HEK293 (cell line): Measurements from ENCODE around the gene FAN1.
A peak's percentile ranks its signal among the peaks of the same experiment; 100 is the strongest.

ENCODE experiments used
- CTCF ChIA-PET: fragments of 350-600 bp; formaldehyde crosslinking; extraction: SDS; loops from one replicate; lab custom pipeline; 2021; ENCODE audit warnings: antibody characterized with exemption; lab: Yijun Ruan, JAX
- POLR2A ChIA-PET: fragments of 300-600 bp; formaldehyde crosslinking; extraction: SDS; loops from one replicate; lab custom pipeline; 2020; ENCODE audit warnings: antibody characterized with exemption, inconsistent platforms; lab: Yijun Ruan, JAX
- H3K27ac ChIP-seq: fragments of 200-500 bp; sonication (Bioruptor generic); 2 replicates; pipeline ENCODE4 v1.5.1; 2014; ENCODE audit warnings: low read depth, low read length, control low read depth, inconsistent platforms; ENCODE audit errors: extremely low read depth
- H3K36me3 ChIP-seq, 2 experiments: fragments of 200-500 bp in 1 of 2; sonication (Bioruptor generic) in 1 of 2; 1 replicate in 1 of 2; 2 replicates in 1 of 2; pipeline ENCODE4 v1.5.1; 2014 to 2017; ENCODE audit warnings: inconsistent platforms in 2 of 2, low read length in 2 of 2; ENCODE audit not compliant: control insufficient read depth in 2 of 2, insufficient read depth in 1 of 2
- H3K4me1 ChIP-seq: fragments of 200-500 bp; sonication (Bioruptor generic); 2 replicates; pipeline ENCODE4 v1.5.1; 2014; ENCODE audit warnings: mild to moderate bottlenecking, low read length, inconsistent platforms; ENCODE audit not compliant: control insufficient read depth, insufficient read depth
- H3K4me3 ChIP-seq: 2 replicates; pipeline ENCODE4 v1.5.1; 2011; ENCODE audit warnings: low read depth, mild to moderate bottlenecking, control low read depth, low read length, moderate library complexity
- H3K9me3 ChIP-seq: fragments of 200-500 bp; sonication (Bioruptor generic); 2 replicates; pipeline ENCODE4 v1.5.1; 2014; ENCODE audit warnings: low read depth, low read length, inconsistent platforms; ENCODE audit not compliant: control insufficient read depth, insufficient read depth
- ATF2 ChIP-seq: fragments of 450-650 bp; formaldehyde crosslinking; IDR thresholded peaks from 2 replicates; pipeline ENCODE4 v1.5.1; 2016; ENCODE audit warnings: missing biosample characterization, missing genetic modification characterization, low read depth
- MZF1 ChIP-seq: fragments of 450-650 bp; formaldehyde crosslinking; IDR thresholded peaks from 2 replicates; pipeline ENCODE4 v1.5.1; 2017; ENCODE audit warnings: missing biosample characterization, missing genetic modification characterization, borderline replicate concordance
- OSR2 ChIP-seq: fragments of 450-650 bp; formaldehyde crosslinking; IDR thresholded peaks from 2 replicates; pipeline ENCODE4 v1.5.1; 2016; ENCODE audit warnings: missing biosample characterization, missing genetic modification characterization
- YY2 ChIP-seq: fragments of 450-650 bp; formaldehyde crosslinking; IDR thresholded peaks from 2 replicates; pipeline ENCODE4 v1.5.1; 2016; ENCODE audit warnings: missing biosample characterization, missing genetic modification characterization
- ZNF132 ChIP-seq: fragments of 450-650 bp; formaldehyde crosslinking; IDR thresholded peaks from 2 replicates; pipeline ENCODE4 v1.5.1; 2017; ENCODE audit warnings: missing biosample characterization, missing genetic modification characterization, borderline replicate concordance
- ZNF169 ChIP-seq: fragments of 450-650 bp; formaldehyde crosslinking; IDR thresholded peaks from 2 replicates; pipeline ENCODE4 v1.5.1; 2016; ENCODE audit warnings: missing biosample characterization, missing genetic modification characterization
- ZNF221 ChIP-seq: fragments of 450-650 bp; formaldehyde crosslinking; IDR thresholded peaks from 2 replicates; pipeline ENCODE4 v1.5.1; 2017; ENCODE audit warnings: missing biosample characterization, missing genetic modification characterization, borderline replicate concordance
- ZNF311 ChIP-seq: fragments of 450-650 bp; formaldehyde crosslinking; IDR thresholded peaks from 2 replicates; pipeline ENCODE4 v1.5.1; 2017; ENCODE audit warnings: missing biosample characterization, missing genetic modification characterization, borderline replicate concordance
- ZNF335 ChIP-seq: fragments of 450-650 bp; formaldehyde crosslinking; conservative IDR thresholded peaks from 2 replicates; pipeline ENCODE4 v1.5.1; 2016; ENCODE audit warnings: missing biosample characterization, missing genetic modification characterization
- ZNF423 ChIP-seq: fragments of 450-650 bp; formaldehyde crosslinking; IDR thresholded peaks from 2 replicates; pipeline ENCODE4 v1.5.1; 2016; ENCODE audit warnings: missing biosample characterization, missing genetic modification characterization
- ZNF558 ChIP-seq: fragments of 450-650 bp; formaldehyde crosslinking; IDR thresholded peaks from 2 replicates; pipeline ENCODE4 v1.5.1; 2016; ENCODE audit warnings: missing biosample characterization, missing genetic modification characterization
- ZNF560 ChIP-seq: fragments of 450-650 bp; formaldehyde crosslinking; IDR thresholded peaks from 2 replicates; pipeline ENCODE4 v1.5.1; 2017; ENCODE audit warnings: missing biosample characterization, missing genetic modification characterization, borderline replicate concordance
- ZNF561 ChIP-seq: fragments of 450-650 bp; IDR thresholded peaks from 2 replicates; pipeline ENCODE4 v1.5.1; 2018; ENCODE audit warnings: missing biosample characterization, missing genetic modification characterization, borderline replicate concordance
- ZNF600 ChIP-seq: fragments of 450-650 bp; formaldehyde crosslinking; IDR thresholded peaks from 2 replicates; pipeline ENCODE4 v1.5.1; 2016; ENCODE audit warnings: missing biosample characterization, missing genetic modification characterization
- ZNF610 ChIP-seq: fragments of 450-650 bp; formaldehyde crosslinking; IDR thresholded peaks from 2 replicates; pipeline ENCODE4 v1.5.1; 2016; ENCODE audit warnings: missing biosample characterization, missing genetic modification characterization, borderline replicate concordance
- ZNF707 ChIP-seq: fragments of 450-650 bp; formaldehyde crosslinking; IDR thresholded peaks from 2 replicates; pipeline ENCODE4 v1.5.1; 2016; ENCODE audit warnings: missing biosample characterization, missing genetic modification characterization
- TF ChIP-seq, protein P1 (sequence below): fragments of 450-650 bp; formaldehyde crosslinking; IDR thresholded peaks from 2 replicates; pipeline ENCODE4 v1.5.1; 2016; ENCODE audit warnings: missing biosample characterization, missing genetic modification characterization
- TF ChIP-seq, protein P2 (sequence below): fragments of 450-650 bp; formaldehyde crosslinking; IDR thresholded peaks from 2 replicates; pipeline ENCODE4 v1.5.1; 2016; ENCODE audit warnings: missing biosample characterization, missing genetic modification characterization
- TF ChIP-seq, protein P3 (sequence below): fragments of 450-650 bp; formaldehyde crosslinking; IDR thresholded peaks from 2 replicates; pipeline ENCODE4 v1.5.1; 2016; ENCODE audit warnings: missing biosample characterization, missing genetic modification characterization
- TF ChIP-seq, protein P4 (sequence below): fragments of 450-650 bp; IDR thresholded peaks from 2 replicates; pipeline ENCODE4 v1.5.1; 2018; ENCODE audit warnings: missing biosample characterization, mild to moderate bottlenecking, missing genetic modification characterization

FAN1 gene

GRCh38 chr15:30941520-30941919 is 37.8 kb downstream of the FAN1 start:
- H3K4me3 ChIP-seq, result no peak overlapping the region
- H3K27ac ChIP-seq, result no peak overlapping the region
- peaks cover 5 to 81% of the 10 kb centered on the region in 2 experiments; a peak in 2 of 3 replicates for H3K36me3 ChIP-seq
- ChIA-PET CTCF (interaction anchor here (0.6 kb wide), 1 partner anchor 545 kb away, joined by 3 read pairs; no protein-coding TSS in a partner anchor), POLR2A (no interaction called here)
- H3K4me1 ChIP-seq, result no peaks in the 10 kb centered on the region
- H3K9me3 ChIP-seq, result no peaks in the 10 kb centered on the region
- TF ChIP-seq, protein P1, sequence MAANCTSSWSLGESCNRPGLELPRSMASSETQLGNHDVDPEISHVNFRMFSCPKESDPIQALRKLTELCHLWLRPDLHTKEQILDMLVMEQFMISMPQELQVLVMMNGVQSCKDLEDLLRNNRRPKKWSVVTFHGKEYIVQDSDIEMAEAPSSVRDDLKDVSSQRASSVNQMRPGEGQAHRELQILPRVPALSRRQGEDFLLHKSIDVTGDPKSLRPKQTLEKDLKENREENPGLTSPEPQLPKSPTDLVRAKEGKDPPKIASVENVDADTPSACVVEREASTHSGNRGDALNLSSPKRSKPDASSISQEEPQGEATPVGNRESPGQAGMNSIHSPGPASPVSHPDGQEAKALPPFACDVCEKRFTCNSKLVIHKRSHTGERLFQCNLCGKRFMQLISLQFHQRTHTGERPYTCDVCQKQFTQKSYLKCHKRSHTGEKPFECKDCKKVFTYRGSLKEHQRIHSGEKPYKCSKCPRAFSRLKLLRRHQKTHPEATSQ, result no peak
- 0 out of 2 replicates have a peak, but pooled peaks have one; percentile 14 for TF ChIP-seq ZNF600

DNA sequence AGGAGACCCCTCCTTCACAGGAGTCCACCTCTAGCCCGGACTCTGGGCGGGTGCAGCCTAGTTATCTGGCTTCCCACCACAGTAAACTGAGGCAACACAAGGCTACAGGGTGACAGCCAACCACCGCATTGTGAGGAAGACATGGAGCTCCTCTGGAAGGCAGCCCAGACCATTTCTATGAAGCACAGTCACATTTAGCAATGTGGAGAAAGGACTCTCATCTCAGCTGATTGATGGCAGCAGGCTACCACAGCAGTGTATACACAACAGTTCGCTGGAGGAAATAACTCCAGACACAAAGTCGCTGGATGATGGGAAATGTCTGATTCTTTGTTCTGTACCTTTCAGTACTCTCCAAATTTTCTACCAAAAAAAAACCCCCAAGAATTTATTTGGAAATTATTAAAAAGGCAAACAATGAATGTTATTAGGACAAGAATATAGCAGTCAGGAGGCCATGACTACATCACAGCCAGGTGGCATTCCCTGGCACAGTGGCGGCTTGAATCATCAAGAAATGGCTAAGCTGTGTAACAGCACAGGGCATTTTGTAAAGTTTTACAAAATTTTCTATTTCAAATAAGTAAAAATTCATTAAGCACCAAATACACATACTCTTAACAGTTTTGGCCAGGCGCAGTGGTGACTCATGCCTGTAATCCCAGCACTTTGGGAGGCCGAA is 40.1 kb downstream of the FAN1 start:
- H3K36me3 ChIP-seq, result peaks cover 0 to 77% of the 10 kb centered on the region in 2 experiments; a peak in 2 of 3 replicates
- TF ChIP-seq ZNF423 (tag by site-specific recombination) (no peak), ZNF707 (tag by site-specific recombination) (no peak), ZNF311 (no peak), ZNF610 (tag by site-specific recombination) (no peak), ZNF335 (tag by site-specific recombination) (no peak), ZNF560 (tag by site-specific recombination) (no peak)
- TF ChIP-seq, protein P2, sequence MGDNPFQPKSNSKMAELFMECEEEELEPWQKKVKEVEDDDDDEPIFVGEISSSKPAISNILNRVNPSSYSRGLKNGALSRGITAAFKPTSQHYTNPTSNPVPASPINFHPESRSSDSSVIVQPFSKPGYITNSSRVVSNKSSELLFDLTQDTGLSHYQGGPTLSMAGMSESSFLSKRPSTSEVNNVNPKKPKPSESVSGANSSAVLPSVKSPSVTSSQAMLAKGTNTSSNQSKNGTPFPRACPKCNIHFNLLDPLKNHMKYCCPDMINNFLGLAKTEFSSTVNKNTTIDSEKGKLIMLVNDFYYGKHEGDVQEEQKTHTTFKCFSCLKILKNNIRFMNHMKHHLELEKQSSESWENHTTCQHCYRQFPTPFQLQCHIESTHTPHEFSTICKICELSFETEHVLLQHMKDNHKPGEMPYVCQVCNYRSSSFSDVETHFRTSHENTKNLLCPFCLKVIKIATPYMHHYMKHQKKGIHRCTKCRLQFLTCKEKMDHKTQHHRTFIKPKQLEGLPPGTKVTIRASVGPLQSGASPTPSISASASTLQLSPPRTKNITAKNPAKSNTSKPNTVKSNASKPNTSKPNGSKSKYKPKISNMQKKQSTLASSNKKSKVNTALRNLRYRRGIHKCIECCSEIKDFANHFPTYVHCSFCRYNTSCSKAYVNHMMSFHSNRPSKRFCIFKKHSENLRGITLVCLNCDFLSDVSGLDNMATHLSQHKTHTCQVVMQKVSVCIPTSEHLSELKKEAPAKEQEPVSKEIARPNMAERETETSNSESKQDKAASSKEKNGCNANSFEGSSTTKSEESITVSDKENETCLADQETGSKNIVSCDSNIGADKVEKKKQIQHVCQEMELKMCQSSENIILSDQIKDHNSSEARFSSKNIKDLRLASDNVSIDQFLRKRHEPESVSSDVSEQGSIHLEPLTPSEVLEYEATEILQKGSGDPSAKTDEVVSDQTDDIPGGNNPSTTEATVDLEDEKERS (tag by site-specific recombination), result no peak
- no peaks in the 10 kb centered on the region for H3K4me1 ChIP-seq
- no peak overlapping the region for H3K4me3 ChIP-seq
- no peak overlapping the region for H3K27ac ChIP-seq
- ChIA-PET POLR2A (no interaction called here), CTCF (no interaction called here)
- no peaks in the 10 kb centered on the region for H3K9me3 ChIP-seq

- H3K4me1 ChIP-seq, result no peaks in the 10 kb centered on the region
- POLR2A ChIA-PET, result no interaction called here
- CTCF ChIA-PET, result no interaction called here
- TF ChIP-seq ZNF169 (tag by site-specific recombination) (no peak), OSR2 (tag by site-specific recombination) (no peak), ZNF221 (tag by site-specific recombination) (no peak), YY2 (tag by site-specific recombination) (no peak), MZF1 (no peak), ZNF558 (tag by site-specific recombination) (no peak), ATF2 (tag by site-specific recombination) (no peak), ZNF132 (tag by site-specific recombination) (no peak), ZNF561 (tag by site-specific recombination) (no peak)
- TF ChIP-seq, protein P3, sequence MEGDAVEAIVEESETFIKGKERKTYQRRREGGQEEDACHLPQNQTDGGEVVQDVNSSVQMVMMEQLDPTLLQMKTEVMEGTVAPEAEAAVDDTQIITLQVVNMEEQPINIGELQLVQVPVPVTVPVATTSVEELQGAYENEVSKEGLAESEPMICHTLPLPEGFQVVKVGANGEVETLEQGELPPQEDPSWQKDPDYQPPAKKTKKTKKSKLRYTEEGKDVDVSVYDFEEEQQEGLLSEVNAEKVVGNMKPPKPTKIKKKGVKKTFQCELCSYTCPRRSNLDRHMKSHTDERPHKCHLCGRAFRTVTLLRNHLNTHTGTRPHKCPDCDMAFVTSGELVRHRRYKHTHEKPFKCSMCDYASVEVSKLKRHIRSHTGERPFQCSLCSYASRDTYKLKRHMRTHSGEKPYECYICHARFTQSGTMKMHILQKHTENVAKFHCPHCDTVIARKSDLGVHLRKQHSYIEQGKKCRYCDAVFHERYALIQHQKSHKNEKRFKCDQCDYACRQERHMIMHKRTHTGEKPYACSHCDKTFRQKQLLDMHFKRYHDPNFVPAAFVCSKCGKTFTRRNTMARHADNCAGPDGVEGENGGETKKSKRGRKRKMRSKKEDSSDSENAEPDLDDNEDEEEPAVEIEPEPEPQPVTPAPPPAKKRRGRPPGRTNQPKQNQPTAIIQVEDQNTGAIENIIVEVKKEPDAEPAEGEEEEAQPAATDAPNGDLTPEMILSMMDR (tag by site-specific recombination), result no peak
- TF ChIP-seq, protein P4, sequence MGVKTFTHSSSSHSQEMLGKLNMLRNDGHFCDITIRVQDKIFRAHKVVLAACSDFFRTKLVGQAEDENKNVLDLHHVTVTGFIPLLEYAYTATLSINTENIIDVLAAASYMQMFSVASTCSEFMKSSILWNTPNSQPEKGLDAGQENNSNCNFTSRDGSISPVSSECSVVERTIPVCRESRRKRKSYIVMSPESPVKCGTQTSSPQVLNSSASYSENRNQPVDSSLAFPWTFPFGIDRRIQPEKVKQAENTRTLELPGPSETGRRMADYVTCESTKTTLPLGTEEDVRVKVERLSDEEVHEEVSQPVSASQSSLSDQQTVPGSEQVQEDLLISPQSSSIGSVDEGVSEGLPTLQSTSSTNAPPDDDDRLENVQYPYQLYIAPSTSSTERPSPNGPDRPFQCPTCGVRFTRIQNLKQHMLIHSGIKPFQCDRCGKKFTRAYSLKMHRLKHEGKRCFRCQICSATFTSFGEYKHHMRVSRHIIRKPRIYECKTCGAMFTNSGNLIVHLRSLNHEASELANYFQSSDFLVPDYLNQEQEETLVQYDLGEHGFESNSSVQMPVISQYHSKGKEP, result no peak
- no peak overlapping the region for H3K27ac ChIP-seq
- no peak overlapping the region for H3K4me3 ChIP-seq
- H3K36me3 ChIP-seq, result peaks cover 6 to 62% of the 10 kb centered on the region in 2 experiments; a peak in 2 of 3 replicates
- H3K9me3 ChIP-seq, result no peaks in the 10 kb centered on the region
These were observed 49.5 kb downstream of the FAN1 start for GRCh38 chr15:30953183-30953582.
